Glomerular visceral epithelial cell (primary cell): ENCODE results near the gene PALLD.

ENCODE experiments used
- DNase-seq: peaks from one replicate; pipeline ENCODE4 v3.0.0-alpha.2; 2016; ENCODE audit errors: extremely low spot score

The PALLD gene

GRCh38 chr4:168558599-168558998 lies 61.7 kb downstream of the PALLD start:
- DNase-seq: peak; percentile 76

DNA sequence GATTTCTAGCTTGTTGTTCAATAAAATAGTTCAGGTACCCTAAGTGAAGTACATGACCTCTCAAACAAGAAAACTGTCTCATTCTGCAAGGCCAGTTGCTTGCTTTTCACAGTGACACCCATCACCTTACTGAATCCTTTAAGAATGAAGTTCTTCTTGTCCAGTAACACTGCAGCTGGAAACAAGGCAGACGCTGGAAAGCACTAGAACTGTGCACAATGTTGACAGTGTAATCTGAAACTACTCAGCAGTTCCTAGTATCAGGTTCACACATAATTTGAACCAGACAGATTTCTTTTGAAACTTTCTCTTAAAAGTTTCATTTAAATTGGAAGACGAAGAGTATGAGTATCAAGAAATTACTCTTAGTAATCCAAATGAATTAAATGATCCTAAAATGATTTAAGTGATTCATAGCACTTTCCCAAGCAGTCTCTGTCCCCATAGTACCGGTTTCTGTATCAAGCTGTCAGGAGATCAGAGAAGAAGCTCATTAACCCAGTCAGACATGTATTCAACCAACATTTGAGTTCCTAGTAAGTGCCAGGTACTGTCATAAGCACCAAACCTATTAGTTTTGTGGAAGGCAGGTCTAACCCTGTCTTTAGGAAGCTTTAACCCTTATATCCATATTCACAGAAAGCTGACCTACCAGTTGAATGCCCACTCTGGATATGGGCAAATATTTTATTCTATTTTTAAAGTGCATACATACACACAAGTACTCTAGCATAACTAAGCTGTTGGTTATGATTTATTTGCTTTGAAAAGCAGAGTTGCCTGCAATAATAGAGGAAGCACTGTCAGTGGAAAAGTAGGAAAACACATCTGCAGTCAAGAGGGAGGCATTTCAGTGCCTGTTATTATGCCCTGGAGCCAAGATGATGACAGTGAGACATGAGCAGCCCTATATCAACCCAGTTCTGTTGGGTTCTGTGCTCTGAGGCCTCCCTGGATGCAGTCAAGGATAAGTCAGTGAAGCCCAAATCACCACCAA lies 63.6 kb downstream of the PALLD start:
- DNase-seq: no peak

- peak; percentile 33 for DNase-seq
Observed at GRCh38 chr4:168562041-168562571, 65.3 kb downstream of the PALLD start.

DNA sequence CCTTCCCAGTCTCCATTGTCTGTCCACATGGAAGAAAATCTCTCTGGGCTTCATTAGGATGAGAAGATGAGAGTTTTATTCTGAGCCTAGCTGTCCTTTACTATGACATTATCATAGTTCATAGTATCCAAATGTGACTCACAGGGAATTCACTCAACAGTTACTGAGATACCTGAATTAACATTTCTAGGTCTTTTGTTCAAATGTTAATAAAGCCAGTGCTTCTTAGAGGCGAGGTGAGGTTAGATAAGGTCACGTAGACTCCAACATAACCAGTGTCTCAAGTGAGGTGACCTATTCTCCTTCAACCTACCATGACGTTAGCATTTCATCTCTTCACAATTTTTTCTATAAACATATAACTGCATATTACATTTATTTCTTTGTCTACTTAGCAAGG lies 67.2 kb downstream of the PALLD start:
- no peak for DNase-seq

DNA sequence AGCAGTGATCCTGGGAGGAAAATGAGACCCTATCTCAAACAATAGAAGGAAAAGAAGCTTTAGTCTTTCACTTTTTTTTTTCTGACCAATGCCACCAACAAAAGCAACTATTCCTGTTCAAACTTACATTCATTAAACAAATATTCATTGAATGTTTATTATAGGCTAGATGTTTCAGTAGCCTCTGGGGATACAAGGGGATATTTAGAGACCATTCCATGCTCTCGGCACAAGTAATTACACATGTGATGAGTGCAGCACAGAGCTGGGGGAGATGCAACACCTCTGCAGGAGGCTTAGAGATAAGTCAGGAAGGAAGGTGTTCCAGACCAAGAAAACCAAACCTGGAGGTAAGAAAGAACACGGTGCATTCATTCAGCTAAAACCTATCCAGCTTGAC lies 68.3 kb downstream of the PALLD start:
- DNase-seq: no peak

DNA sequence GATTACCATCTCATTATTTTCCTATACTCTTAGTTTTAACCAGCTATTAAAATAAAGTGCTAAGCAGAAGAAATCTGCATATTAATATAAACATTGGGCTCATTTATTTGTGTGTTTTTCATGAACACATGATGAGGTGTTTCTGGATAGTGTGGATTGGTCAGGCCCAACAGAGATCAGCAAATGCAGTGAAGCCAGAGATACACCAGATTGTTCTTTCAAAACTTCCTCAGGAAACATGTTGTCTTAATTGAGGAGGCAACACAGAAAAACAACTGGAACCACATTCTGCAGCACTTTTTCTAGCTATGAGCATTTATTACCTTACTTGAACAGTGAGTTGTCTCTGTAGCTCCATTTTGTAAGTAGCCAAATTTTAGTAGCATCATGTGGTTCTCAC lies 69.9 kb downstream of the PALLD start:
- no peak for DNase-seq

DNA sequence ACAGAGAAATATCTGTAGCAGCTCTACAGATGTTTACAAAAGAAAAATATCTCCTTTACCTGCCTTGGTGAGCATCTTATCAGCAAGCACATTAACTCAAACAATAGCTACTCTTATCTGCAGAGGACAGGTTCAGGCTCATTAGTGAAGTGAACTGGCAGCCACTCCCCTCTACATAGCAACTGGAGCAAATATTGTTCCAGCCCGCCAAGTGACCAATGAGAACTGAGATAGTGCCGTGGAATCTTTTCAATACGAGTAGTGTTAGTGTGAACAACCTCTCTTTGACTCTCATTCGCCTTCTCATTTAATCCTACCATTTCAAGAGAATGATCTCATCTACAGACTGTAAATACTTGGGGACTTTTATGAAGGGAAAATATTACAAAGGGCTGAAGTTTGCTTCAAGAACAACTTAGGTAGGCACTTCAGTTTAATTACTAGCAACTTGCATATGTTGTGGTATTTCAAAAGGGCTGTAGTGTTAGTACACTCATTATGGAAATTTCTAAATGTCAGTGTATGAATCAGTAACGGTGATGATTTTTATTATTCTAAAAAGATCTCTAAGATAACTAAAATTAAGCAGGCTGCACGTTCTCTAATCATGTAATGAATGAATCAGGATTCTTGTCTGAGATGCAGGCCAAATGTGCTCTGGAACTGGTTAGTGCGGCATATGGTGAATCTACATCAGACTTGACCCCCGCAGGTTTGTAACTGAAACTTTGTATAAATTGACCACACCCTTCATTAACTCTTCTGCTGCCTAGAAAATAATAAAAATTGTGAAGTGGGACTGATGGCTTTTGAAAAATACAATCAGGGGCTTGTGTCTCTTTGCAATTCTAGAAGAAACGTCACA lies 72.4 kb downstream of the PALLD start:
- DNase-seq: no peak

DNA sequence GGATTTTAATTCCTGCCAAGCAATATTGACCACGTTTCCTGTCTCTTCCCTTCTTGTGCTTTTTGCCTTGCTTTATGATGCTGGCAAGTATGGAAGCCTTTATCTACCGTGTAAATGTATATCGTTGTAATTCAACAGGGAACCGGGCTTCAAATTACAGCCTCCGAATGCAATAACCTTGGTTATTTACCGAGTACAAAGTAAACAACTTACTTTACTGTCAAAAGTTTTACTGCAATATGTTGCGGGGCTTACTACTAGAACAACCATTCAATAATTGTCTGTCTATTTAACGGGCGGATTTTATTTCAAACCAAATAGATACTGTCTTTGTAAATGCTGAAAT lies 73.1 kb downstream of the PALLD start:
- DNase-seq: no peak

DNA sequence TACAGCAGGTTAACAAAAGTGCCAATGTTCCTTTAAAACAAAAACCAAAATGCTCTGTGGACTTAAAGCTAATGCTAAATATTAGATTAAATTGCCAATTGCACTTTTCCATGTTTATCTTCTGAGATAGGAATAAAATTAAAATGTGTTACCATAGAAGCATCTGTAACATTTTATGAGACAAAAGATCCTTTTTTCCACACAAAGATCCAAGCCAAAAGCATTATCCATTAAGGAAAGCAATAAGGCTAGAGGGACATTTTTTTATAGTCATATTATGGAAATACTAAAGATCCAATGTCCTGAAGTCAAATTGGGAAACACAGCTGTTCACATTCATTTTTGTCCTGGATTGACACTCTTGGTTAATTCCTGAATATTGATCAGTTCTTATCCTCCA lies 73.6 kb downstream of the PALLD start:
- DNase-seq: no peak

GRCh38 chr4:168572002-168572401 lies 75.2 kb downstream of the PALLD start:
- DNase-seq: no peak

DNA sequence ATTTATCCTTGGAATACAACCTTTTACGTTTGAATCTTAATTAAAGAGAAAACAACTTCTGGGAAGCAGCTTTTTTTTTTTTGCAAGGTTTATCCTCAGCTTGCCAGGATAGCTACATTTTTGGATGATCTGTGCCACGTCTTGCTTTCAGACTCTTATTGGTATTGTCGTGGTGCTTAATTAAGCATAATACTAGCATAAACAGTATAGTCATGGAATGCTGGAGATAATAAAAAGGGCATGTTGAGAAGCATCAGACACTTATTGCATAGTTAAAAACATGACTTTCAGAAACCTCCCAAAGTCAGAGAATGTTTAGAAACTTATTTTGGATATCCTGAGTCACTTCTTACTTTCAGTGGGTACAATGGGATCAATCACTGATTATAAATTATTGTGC lies 77.0 kb downstream of the PALLD start:
- DNase-seq: no peak

DNA sequence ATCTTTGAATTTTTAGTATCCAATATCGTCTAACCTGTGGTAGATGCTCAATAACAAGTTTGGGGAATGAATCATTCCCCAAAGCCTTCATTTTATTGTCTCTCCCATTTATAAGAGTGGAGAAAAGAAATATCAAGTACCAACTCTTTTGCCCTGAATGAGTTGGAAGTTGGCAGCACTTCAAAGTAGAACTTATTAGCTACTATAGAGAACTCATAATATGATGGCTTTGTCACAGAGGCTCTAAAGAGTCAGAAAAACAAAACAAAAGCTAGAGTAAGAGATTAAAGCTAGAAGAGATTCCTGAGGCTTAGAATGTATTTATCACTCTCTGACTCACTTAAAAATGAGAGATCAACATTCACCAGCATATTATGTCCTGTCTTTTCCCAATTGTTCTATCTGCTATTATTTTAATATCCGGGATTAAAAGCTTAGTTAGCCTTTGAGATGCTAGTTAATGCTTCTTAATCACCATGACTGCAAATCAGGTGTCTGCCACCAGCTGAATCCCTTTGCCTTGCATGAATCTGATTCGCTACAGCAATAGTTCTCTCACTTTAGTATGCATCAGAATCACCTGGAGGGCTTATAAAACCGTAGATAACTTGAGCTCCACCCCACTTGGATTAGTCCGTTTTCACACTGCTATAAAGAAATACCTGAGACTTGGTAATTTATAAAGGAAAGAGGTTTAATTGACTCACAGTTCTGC lies 77.9 kb downstream of the PALLD start:
- DNase-seq: peak; percentile 38

DNA sequence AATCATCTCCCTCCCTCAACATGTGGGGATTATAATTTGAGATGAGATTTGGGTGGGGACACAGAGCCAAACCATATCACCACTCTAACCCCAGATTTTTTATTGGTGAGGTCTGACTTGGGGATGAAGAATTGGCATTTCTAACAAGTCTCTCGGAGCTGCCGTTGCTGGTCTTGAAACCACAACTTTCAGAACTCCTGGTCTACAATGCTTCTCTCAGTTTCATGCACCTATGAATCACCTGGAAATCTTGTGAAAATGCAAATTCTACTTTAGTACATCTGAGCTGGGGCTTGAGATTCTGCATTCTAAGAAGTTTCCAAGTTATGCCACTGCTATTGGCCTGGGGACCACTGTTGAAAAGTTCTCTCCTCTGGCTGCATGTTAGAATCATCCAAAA lies 78.6 kb downstream of the PALLD start:
- DNase-seq: no peak

- no peak for DNase-seq
Observed at GRCh38 chr4:168577624-168578023, 80.8 kb downstream of the PALLD start.

DNA sequence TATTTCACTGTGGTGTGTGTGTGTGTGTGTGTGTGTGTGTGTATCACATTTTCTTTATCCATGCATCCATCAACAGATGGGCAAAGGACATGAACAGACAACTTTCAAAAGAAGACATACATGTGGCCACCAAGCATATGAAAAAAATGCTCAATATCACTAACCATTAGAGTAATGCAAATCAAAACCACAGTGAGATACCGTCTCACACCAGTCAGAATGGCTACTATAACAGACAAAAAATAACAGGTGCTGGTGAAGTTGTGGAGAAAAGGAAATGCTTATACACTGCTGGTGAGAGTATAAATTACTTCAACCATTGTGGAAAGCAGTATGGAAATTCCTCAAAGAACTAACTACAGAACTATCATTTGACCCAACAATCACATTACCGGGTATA lies 83.4 kb downstream of the PALLD start:
- DNase-seq: no peak

DNA sequence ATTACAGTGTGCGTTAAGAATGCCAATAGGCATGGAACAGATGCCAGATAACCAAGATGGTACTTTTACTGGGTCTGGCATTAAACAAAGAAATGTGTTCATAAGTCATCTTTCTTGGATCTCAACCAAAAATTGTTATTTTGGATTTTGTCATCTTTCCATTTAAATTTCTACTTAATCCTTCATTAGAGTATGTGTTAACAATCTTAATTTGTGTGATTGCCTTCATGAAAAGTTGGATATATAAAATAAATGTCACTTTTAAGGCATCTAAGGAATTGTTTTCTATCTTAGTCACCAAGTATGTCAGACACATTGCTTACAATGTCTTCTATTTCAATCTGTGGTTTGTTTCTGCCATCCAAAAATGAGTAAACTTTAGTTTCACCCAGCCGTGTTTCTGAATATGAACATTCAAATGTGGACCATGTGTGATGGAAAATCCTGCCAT lies 87.5 kb downstream of the PALLD start:
- DNase-seq: peak; percentile 56

DNA sequence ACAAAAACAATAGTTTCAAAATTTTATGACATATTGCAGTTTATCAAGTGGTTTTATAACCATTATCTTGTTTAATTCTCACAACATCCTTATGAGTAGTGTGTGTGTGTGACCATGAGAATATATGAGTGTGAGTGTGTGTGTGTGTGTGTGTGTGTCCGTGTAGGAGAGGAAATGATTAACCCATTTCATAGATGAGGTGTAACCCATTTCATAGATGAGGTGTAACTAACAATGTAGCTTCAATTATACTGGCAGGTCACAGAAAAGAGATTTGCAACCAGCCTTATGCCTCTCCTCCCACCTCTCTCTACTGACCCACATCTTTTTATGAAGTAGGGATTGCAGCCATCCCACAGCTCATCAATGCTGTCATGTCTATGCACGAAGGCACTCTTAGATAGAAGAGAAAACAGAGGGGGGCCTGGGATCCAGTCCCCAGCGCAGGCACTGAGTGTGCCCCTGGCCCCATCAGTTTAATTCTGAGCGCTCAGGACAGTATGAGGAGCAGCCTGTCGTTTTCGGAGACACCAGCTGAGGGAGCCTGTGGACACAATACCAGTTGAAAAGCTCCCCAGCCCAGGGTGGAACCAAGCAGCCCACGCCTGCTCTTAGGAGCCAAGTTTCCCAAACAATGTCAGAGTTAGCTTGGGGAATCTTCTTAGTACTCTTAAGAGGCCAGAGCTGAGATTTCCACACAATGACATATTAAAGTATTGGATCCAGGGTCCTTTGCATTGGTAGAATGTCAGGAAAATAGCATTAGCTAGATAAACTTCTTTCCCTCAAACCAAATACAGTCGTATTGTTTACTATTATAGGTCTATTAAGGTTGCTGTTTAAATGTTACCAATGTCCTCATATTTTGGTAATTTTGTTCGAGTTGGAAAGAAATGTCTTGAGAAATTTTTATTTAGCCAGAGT lies 88.6 kb downstream of the PALLD start:
- DNase-seq: peak; percentile 83

- no peak for DNase-seq
Observed at GRCh38 chr4:168586926-168587325, 90.1 kb downstream of the PALLD start.

GRCh38 chr4:168587411-168588125 lies 90.7 kb downstream of the PALLD start:
- peak; percentile 96 for DNase-seq

- peak; percentile 89 for DNase-seq
Observed at GRCh38 chr4:168588916-168589531, 92.2 kb downstream of the PALLD start.
